ENCODE measurements around the gene C3orf49. TPM values are rescaled to one million over a fixed set of nuclear protein-coding genes. Genes with fewer than 3 reads are reported as not detected.

C3orf49 gene
- total RNA-seq, 5 donors from 2014 or later (not counting 1 experiment from before 2014, with no cell fraction given), result not detected

- ATAC-seq (replicated peaks in 1 of 4) (no peak), DNase-seq (no peak)
- H3K36me3 ChIP-seq (ENCODE audit: control insufficient read depth in 2 of 2, extremely low read depth in 1 of 2, insufficient read depth in 1 of 2, low read length in 1 of 2), result no peaks in the 10 kb centered on the region
- peaks cover 57 to 70% (median 60%) of the 10 kb centered on the region in 3 donors for H3K4me1 Mint-ChIP-seq
- H3K27ac Mint-ChIP-seq, result no peak overlapping the region
- ChIA-PET CTCF (no interaction called here), POLR2A (no interaction called here)
- no peaks in the 10 kb centered on the region for H3K9me3 Mint-ChIP-seq
- H3K27me3 Mint-ChIP-seq, result no peaks in the 10 kb centered on the region
- no peak overlapping the region for H3K4me3 Mint-ChIP-seq
- H3K9me3 ChIP-seq, result no peaks in the 10 kb centered on the region
- no CpG with 5 or more reads among the region's 2 CpGs for WGBS (ENCODE audit: insufficient coverage)
- H3K27me3 ChIP-seq (replicated peaks in 1 of 2; ENCODE audit: control insufficient read depth in 2 of 2, extremely low read depth in 1 of 2, insufficient read depth in 2 of 2, low read length in 1 of 2), result no peaks in the 10 kb centered on the region
- H3K4me1 ChIP-seq (ENCODE audit: control insufficient read depth in 1 of 2, extremely low read depth in 1 of 2, insufficient read depth in 2 of 2, low read length in 2 of 2), result no peaks in the 10 kb centered on the region
- no peak overlapping the region for H3K4me3 ChIP-seq (ENCODE audit: control insufficient read depth in 1 of 2, extremely low read depth in 1 of 2, low read length in 1 of 2)
- no peak overlapping the region for H3K27ac ChIP-seq (ENCODE audit: low read length)
- peaks cover 6% of the 10 kb centered on the region for H3K36me3 Mint-ChIP-seq
Observed at GRCh38 chr3:63857311-63857710, 38.2 kb downstream of the C3orf49 start.

- ChIA-PET POLR2A (no interaction called here), CTCF (no interaction called here)
- no peak overlapping the region for H3K4me3 ChIP-seq (ENCODE audit: control insufficient read depth in 1 of 2, extremely low read depth in 1 of 2, low read length in 1 of 2)
- no peaks in the 10 kb centered on the region for H3K27me3 ChIP-seq (replicated peaks in 1 of 2; ENCODE audit: control insufficient read depth in 2 of 2, extremely low read depth in 1 of 2, insufficient read depth in 2 of 2, low read length in 1 of 2)
- Mint-ChIP-seq H3K27me3 (no peaks in the 10 kb centered on the region), H3K27ac (peak overlapping the region in 1 of 2 donors; percentile 83), H3K4me3 (no peak overlapping the region), H3K36me3 (peaks cover 2% of the 10 kb centered on the region), H3K9me3 (no peaks in the 10 kb centered on the region), H3K4me1 (peaks cover 71 to 84% (median 72%) of the 10 kb centered on the region in 3 donors)
- no peaks in the 10 kb centered on the region for H3K36me3 ChIP-seq (ENCODE audit: control insufficient read depth in 2 of 2, extremely low read depth in 1 of 2, insufficient read depth in 1 of 2, low read length in 1 of 2)
- no peaks in the 10 kb centered on the region for H3K9me3 ChIP-seq
- 100% methylated on average over 1 of the region's 3 CpGs for WGBS (ENCODE audit: insufficient coverage)
- peaks cover 9 to 14% of the 10 kb centered on the region in 2 experiments for H3K4me1 ChIP-seq (ENCODE audit: control insufficient read depth in 1 of 2, extremely low read depth in 1 of 2, insufficient read depth in 2 of 2, low read length in 2 of 2)
- DNase-seq (no peak), ATAC-seq (replicated peaks in 1 of 4) (no peak)
- H3K27ac ChIP-seq (ENCODE audit: low read length), result no peak overlapping the region
Observed at GRCh38 chr3:63860776-63861175, 41.7 kb downstream of the C3orf49 start.

GRCh38 chr3:63861306-63861705, 42.2 kb downstream of the C3orf49 start:
- 100% methylated on average over 1 of the region's 5 CpGs for WGBS (ENCODE audit: insufficient coverage)
- Histone ChIP-seq H3K4me3 (ENCODE audit: control insufficient read depth in 1 of 2, extremely low read depth in 1 of 2, low read length in 1 of 2) (no peak overlapping the region), H3K9me3 (no peaks in the 10 kb centered on the region), H3K27ac (ENCODE audit: low read length) (no peak overlapping the region), H3K4me1 (ENCODE audit: control insufficient read depth in 1 of 2, extremely low read depth in 1 of 2, insufficient read depth in 2 of 2, low read length in 2 of 2) (peaks cover 9 to 14% of the 10 kb centered on the region in 2 experiments), H3K36me3 (ENCODE audit: control insufficient read depth in 2 of 2, extremely low read depth in 1 of 2, insufficient read depth in 1 of 2, low read length in 1 of 2) (no peaks in the 10 kb centered on the region), H3K27me3 (replicated peaks in 1 of 2; ENCODE audit: control insufficient read depth in 2 of 2, extremely low read depth in 1 of 2, insufficient read depth in 2 of 2, low read length in 1 of 2) (no peaks in the 10 kb centered on the region)
- H3K36me3 Mint-ChIP-seq, result peaks cover 3% of the 10 kb centered on the region
- no peak for ATAC-seq (replicated peaks in 1 of 4)
- H3K27me3 Mint-ChIP-seq, result no peaks in the 10 kb centered on the region
- DNase-seq, result no peak
- no peaks in the 10 kb centered on the region for H3K9me3 Mint-ChIP-seq
- no peak overlapping the region for H3K4me3 Mint-ChIP-seq
- ChIA-PET CTCF (interaction anchor here in 1 of 2 donors (0.6 kb wide), 1 partner anchor 498 kb away, joined by 5 read pairs; no protein-coding TSS in a partner anchor), POLR2A (no interaction called here)
- peak overlapping the region in 1 of 2 donors; percentile 83 for H3K27ac Mint-ChIP-seq
- H3K4me1 Mint-ChIP-seq, result peaks cover 70 to 80% (median 71%) of the 10 kb centered on the region in 3 donors

- DNase-seq (peak in 1 of 35 experiments; percentile 31), ATAC-seq (replicated peaks in 1 of 4) (no peak)
- no peaks in the 10 kb centered on the region for H3K27me3 ChIP-seq (replicated peaks in 1 of 2; ENCODE audit: control insufficient read depth in 2 of 2, extremely low read depth in 1 of 2, insufficient read depth in 2 of 2, low read length in 1 of 2)
- ChIA-PET POLR2A (interaction anchor here in 1 of 2 donors (0.6 kb wide), 1 partner anchor 116 kb away, joined by 22 read pairs; no protein-coding TSS in a partner anchor), CTCF (no interaction called here)
- 35% methylated on average over 5 of the region's 5 CpGs for WGBS (ENCODE audit: insufficient coverage)
- no peaks in the 10 kb centered on the region for H3K27me3 Mint-ChIP-seq
- H3K9me3 ChIP-seq, result no peaks in the 10 kb centered on the region
- H3K4me3 Mint-ChIP-seq, result peak overlapping the region; percentile 80 to 89 (median 85)
- peak overlapping the region; percentile 69 to 83 for H3K27ac Mint-ChIP-seq
- no peaks in the 10 kb centered on the region for H3K36me3 ChIP-seq (ENCODE audit: control insufficient read depth in 2 of 2, extremely low read depth in 1 of 2, insufficient read depth in 1 of 2, low read length in 1 of 2)
- peaks cover 9% of the 10 kb centered on the region for H3K36me3 Mint-ChIP-seq
- peak overlapping the region; percentile 68 for H3K27ac ChIP-seq (ENCODE audit: low read length)
- H3K4me3 ChIP-seq (ENCODE audit: control insufficient read depth in 1 of 2, extremely low read depth in 1 of 2, low read length in 1 of 2), result peak overlapping the region; percentile 64 to 93
- H3K4me1 Mint-ChIP-seq, result peaks cover 69 to 74% (median 69%) of the 10 kb centered on the region in 3 donors
- peaks cover 9 to 14% of the 10 kb centered on the region in 2 experiments for H3K4me1 ChIP-seq (ENCODE audit: control insufficient read depth in 1 of 2, extremely low read depth in 1 of 2, insufficient read depth in 2 of 2, low read length in 2 of 2)
- H3K9me3 Mint-ChIP-seq, result no peaks in the 10 kb centered on the region
Observed at GRCh38 chr3:63862804-63863149, 43.7 kb downstream of the C3orf49 start.

GRCh38 chr3:63863150-63864007, 44.3 kb downstream of the C3orf49 start, which contains the start of the genes ATXN7 and THOC7:
Gene ATXN7, plus strand, starts transcription at chr3:63863867. Its CDS starts 48,732 bp downstream, at chr3:63912599.
Gene THOC7, minus strand, starts transcription at chr3:63863805. Its CDS starts 15 bp downstream, at chr3:63863790.
- CTCF ChIA-PET, result no interaction called here
- Mint-ChIP-seq H3K9me3 (no peaks in the 10 kb centered on the region), H3K4me1 (peaks cover 70 to 74% (median 72%) of the 10 kb centered on the region in 3 donors), H3K27ac (peak within 1 kb of the TSS; percentile 88 to 93), H3K36me3 (peaks cover 9% of the 10 kb centered on the region), H3K27me3 (no peaks in the 10 kb centered on the region), H3K4me3 (peak within 1 kb of the TSS; percentile 85 to 91 (median 90))
- H3K4me3 ChIP-seq (ENCODE audit: control insufficient read depth in 1 of 2, extremely low read depth in 1 of 2, low read length in 1 of 2), result peak within 1 kb of the TSS; percentile 91 to 93
- ATAC-seq (replicated peaks in 1 of 4) (peak; percentile 84 to 89 (median 86)), DNase-seq (peak; percentile 42 to 86 (median 64))
- under 1% methylated on average over 95 of the region's 98 CpGs for WGBS (ENCODE audit: insufficient coverage)
- POLR2A ChIA-PET, result interaction anchor here in 1 of 2 donors (0.6 kb wide), 2 partner anchors 36 to 115 kb away, joined by 3 to 22 read pairs; no protein-coding TSS in a partner anchor
- H3K27ac ChIP-seq (ENCODE audit: low read length), result peak within 1 kb of the TSS; percentile 68
- H3K4me1 ChIP-seq (ENCODE audit: control insufficient read depth in 1 of 2, extremely low read depth in 1 of 2, insufficient read depth in 2 of 2, low read length in 2 of 2), result peaks cover 9 to 14% of the 10 kb centered on the region in 2 experiments
- H3K9me3 ChIP-seq, result no peaks in the 10 kb centered on the region
- H3K27me3 ChIP-seq (replicated peaks in 1 of 2; ENCODE audit: control insufficient read depth in 2 of 2, extremely low read depth in 1 of 2, insufficient read depth in 2 of 2, low read length in 1 of 2), result no peaks in the 10 kb centered on the region
- H3K36me3 ChIP-seq (ENCODE audit: control insufficient read depth in 2 of 2, extremely low read depth in 1 of 2, insufficient read depth in 1 of 2, low read length in 1 of 2), result no peaks in the 10 kb centered on the region

GRCh38 chr3:63864008-63864964, 45.2 kb downstream of the C3orf49 start:
- Mint-ChIP-seq H3K27me3 (no peaks in the 10 kb centered on the region), H3K4me1 (peaks cover 70 to 73% (median 71%) of the 10 kb centered on the region in 3 donors), H3K9me3 (no peaks in the 10 kb centered on the region), H3K27ac (peak overlapping the region; percentile 88 to 93), H3K4me3 (peak overlapping the region; percentile 84 to 91 (median 90)), H3K36me3 (peaks cover 9% of the 10 kb centered on the region)
- peaks cover 9 to 14% of the 10 kb centered on the region in 2 experiments for H3K4me1 ChIP-seq (ENCODE audit: control insufficient read depth in 1 of 2, extremely low read depth in 1 of 2, insufficient read depth in 2 of 2, low read length in 2 of 2)
- peak overlapping the region; percentile 58 to 91 for H3K4me3 ChIP-seq (ENCODE audit: control insufficient read depth in 1 of 2, extremely low read depth in 1 of 2, low read length in 1 of 2)
- H3K9me3 ChIP-seq, result no peaks in the 10 kb centered on the region
- H3K27me3 ChIP-seq (replicated peaks in 1 of 2; ENCODE audit: control insufficient read depth in 2 of 2, extremely low read depth in 1 of 2, insufficient read depth in 2 of 2, low read length in 1 of 2), result no peaks in the 10 kb centered on the region
- ATAC-seq (replicated peaks in 1 of 4) (peak; percentile 55 to 62 (median 59)), DNase-seq (peak in 33 of 35 experiments; percentile 6 to 52 (median 28))
- CTCF ChIA-PET, result no interaction called here
- H3K36me3 ChIP-seq (ENCODE audit: control insufficient read depth in 2 of 2, extremely low read depth in 1 of 2, insufficient read depth in 1 of 2, low read length in 1 of 2), result no peaks in the 10 kb centered on the region
- POLR2A ChIA-PET, result no interaction called here
- WGBS (ENCODE audit: insufficient coverage), result under 1% methylated on average over 54 of the region's 93 CpGs
- H3K27ac ChIP-seq (ENCODE audit: low read length), result peak overlapping the region; percentile 5

All from T-cell (primary cell).